DOHH2 (cell line): ENCODE measurements around the gene DDX43.

Source experiments
- H3F3A ChIP-seq: fragments of 200-600 bp; sonication (generic), shearing (Covaris generic); 2 replicates; pipeline ENCODE4 v1.6.0; 2016; ENCODE audit warnings: antibody characterized with exemption, mild to moderate bottlenecking; ENCODE audit not compliant: control insufficient read depth, insufficient read depth
- H3K27ac ChIP-seq: fragments of 200-600 bp; sonication (generic); 2 replicates; pipeline ENCODE4 v1.5.1; 2014; ENCODE audit warnings: low read depth, mild to moderate bottlenecking, low read length, moderate library complexity
- H3K27me3 ChIP-seq: fragments of 200-600 bp; sonication (generic); 2 replicates; pipeline ENCODE4 v1.6.1; 2014; ENCODE audit warnings: mild to moderate bottlenecking, low read length, mixed read lengths; ENCODE audit not compliant: control insufficient read depth
- H3K36me3 ChIP-seq: fragments of 200-600 bp; sonication (generic); 2 replicates; pipeline ENCODE4 v1.6.1; 2014; ENCODE audit warnings: mild to moderate bottlenecking, low read length, moderate library complexity, mixed read lengths; ENCODE audit not compliant: control insufficient read depth
- H3K4me1 ChIP-seq: fragments of 200-600 bp; sonication (generic); 2 replicates; pipeline ENCODE4 v1.6.1; 2014; ENCODE audit warnings: mild to moderate bottlenecking, low read length, mixed read lengths; ENCODE audit not compliant: control insufficient read depth
- H3K4me2 ChIP-seq: fragments of 200-600 bp; sonication (generic); 2 replicates; pipeline ENCODE4 v1.6.0; 2014; ENCODE audit warnings: mild to moderate bottlenecking, low read length, moderate library complexity
- H3K4me3 ChIP-seq: fragments of 200-600 bp; sonication (generic); 2 replicates; pipeline ENCODE4 v1.5.1; 2014; ENCODE audit warnings: mild to moderate bottlenecking, low read length, mixed read lengths
- H3K79me2 ChIP-seq: fragments of 200-600 bp; sonication (generic); 2 replicates; pipeline ENCODE4 v1.6.1; 2014; ENCODE audit warnings: mild to moderate bottlenecking, low read length, mixed read lengths; ENCODE audit not compliant: control insufficient read depth
- H3K9me2 ChIP-seq: fragments of 200-600 bp; sonication (generic); replicated peaks from 2 replicates; pipeline ENCODE4 v1.6.1; 2014; ENCODE audit warnings: mild to moderate bottlenecking, low read length, mixed read lengths; ENCODE audit not compliant: control insufficient read depth
- H3K9me3 ChIP-seq: fragments of 200-600 bp; sonication (generic); 2 replicates; pipeline ENCODE4 v1.6.1; 2014; ENCODE audit warnings: antibody characterized with exemption, low read length, mixed read lengths; ENCODE audit not compliant: control insufficient read depth, insufficient read depth
- H4K20me1 ChIP-seq: fragments of 200-600 bp; sonication (generic); 2 replicates; pipeline ENCODE4 v1.6.0; 2014; ENCODE audit warnings: low read depth, mild to moderate bottlenecking, antibody characterized with exemption, low read length, moderate library complexity; ENCODE audit not compliant: control insufficient read depth, insufficient read depth
- EZH2phosphoT487 ChIP-seq: fragments of 200-600 bp; sonication (generic); IDR thresholded peaks from 2 replicates; pipeline ENCODE4 v1.6.1; 2017; ENCODE audit warnings: borderline replicate concordance, mild to moderate bottlenecking, antibody characterized with exemption, low read length, moderate library complexity, mixed read lengths
- TF ChIP-seq, protein P1 (sequence below): fragments of 200-600 bp; sonication (generic); IDR thresholded peaks from one replicate; pipeline ENCODE4 v1.5.1; 2014; ENCODE audit warnings: antibody characterized with exemption, mild to moderate bottlenecking, low read depth, low read length; ENCODE audit not compliant: poor library complexity, severe bottlenecking

DDX43 gene

DNA sequence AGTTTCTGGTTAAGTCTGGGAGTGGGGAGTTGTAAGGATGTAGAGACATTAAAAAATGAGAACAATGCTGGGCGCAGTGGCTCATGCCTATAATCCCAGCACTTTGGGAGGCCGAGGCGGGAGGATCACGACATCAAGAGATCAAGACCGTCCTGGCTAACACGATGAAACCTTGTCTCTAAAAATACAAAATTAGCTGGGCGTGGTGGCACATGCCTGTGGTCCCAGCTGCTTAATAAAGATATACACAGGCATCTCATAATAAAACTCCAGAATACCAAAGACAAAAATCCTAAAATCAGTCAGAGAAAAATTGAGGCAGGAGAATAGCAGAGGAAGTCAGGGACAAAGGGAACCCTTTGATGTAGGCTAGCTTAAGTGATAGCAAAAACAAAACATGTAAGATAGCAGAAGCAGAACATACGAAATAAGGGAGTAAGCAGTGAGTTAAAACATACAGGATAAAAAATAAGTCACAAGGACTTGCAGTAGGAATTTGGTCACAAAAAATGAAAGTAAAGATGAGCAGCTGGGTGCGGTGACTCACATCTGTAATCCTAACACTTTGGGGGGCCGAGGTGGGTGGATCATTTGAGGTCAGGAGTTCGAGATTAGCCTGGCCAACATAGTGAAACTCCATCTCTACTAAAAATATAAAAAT is 23.6 kb downstream of the DDX43 start:
- H3K4me1 ChIP-seq: no peaks in the 10 kb centered on the region
- H3K9me2 ChIP-seq: no peaks in the 10 kb centered on the region
- no peak overlapping the region for H3K4me2 ChIP-seq
- TF ChIP-seq, protein P1, sequence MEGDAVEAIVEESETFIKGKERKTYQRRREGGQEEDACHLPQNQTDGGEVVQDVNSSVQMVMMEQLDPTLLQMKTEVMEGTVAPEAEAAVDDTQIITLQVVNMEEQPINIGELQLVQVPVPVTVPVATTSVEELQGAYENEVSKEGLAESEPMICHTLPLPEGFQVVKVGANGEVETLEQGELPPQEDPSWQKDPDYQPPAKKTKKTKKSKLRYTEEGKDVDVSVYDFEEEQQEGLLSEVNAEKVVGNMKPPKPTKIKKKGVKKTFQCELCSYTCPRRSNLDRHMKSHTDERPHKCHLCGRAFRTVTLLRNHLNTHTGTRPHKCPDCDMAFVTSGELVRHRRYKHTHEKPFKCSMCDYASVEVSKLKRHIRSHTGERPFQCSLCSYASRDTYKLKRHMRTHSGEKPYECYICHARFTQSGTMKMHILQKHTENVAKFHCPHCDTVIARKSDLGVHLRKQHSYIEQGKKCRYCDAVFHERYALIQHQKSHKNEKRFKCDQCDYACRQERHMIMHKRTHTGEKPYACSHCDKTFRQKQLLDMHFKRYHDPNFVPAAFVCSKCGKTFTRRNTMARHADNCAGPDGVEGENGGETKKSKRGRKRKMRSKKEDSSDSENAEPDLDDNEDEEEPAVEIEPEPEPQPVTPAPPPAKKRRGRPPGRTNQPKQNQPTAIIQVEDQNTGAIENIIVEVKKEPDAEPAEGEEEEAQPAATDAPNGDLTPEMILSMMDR: no peak
- TF ChIP-seq EZH2phosphoT487: no peak
- H3K27me3 ChIP-seq: no peaks in the 10 kb centered on the region
- no peaks in the 10 kb centered on the region for H3F3A ChIP-seq
- no peaks in the 10 kb centered on the region for H3K79me2 ChIP-seq
- no peak overlapping the region for H3K27ac ChIP-seq
- no peaks in the 10 kb centered on the region for H4K20me1 ChIP-seq
- 0 out of 2 replicates have a peak, but pooled peaks cover 3% of the 10 kb centered on the region for H3K36me3 ChIP-seq
- H3K9me3 ChIP-seq: no peaks in the 10 kb centered on the region
- no peak overlapping the region for H3K4me3 ChIP-seq

- Histone ChIP-seq H3K27me3 (no peaks in the 10 kb centered on the region), H3K36me3 (peaks cover 7% of the 10 kb centered on the region; the same call in 1 of the 2 replicates), H3K27ac (no peak overlapping the region), H3K4me3 (no peak overlapping the region), H3K79me2 (no peaks in the 10 kb centered on the region), H3K4me1 (no peaks in the 10 kb centered on the region), H3K9me3 (no peaks in the 10 kb centered on the region), H4K20me1 (no peaks in the 10 kb centered on the region), H3F3A (no peaks in the 10 kb centered on the region), H3K9me2 (no peaks in the 10 kb centered on the region), H3K4me2 (no peak overlapping the region)
- no peak for TF ChIP-seq EZH2phosphoT487
- TF ChIP-seq, protein P1: no peak
Observed at GRCh38 chr6:73421534-73421933, 26.9 kb downstream of the DDX43 start.

GRCh38 chr6:73435236-73435635 is 40.6 kb downstream of the DDX43 start:
- Histone ChIP-seq H3F3A (no peaks in the 10 kb centered on the region), H3K36me3 (peaks cover 20% of the 10 kb centered on the region), H3K9me2 (no peaks in the 10 kb centered on the region), H3K4me3 (no peak overlapping the region), H3K9me3 (no peaks in the 10 kb centered on the region), H4K20me1 (peaks cover 4% of the 10 kb centered on the region; the same call in 1 of the 2 replicates), H3K4me1 (no peaks in the 10 kb centered on the region), H3K79me2 (no peaks in the 10 kb centered on the region; the same call in 1 of the 2 replicates), H3K27ac (no peak overlapping the region), H3K4me2 (no peak overlapping the region), H3K27me3 (no peaks in the 10 kb centered on the region)
- TF ChIP-seq EZH2phosphoT487: no peak
- TF ChIP-seq, protein P1: no peak
